Measurements from ENCODE around the gene ZNF532. TPM values are rescaled to one million over a fixed set of nuclear protein-coding genes. Genes with fewer than 3 reads are reported as not detected.
"Not testable (repeated sequence)": the region's sequence is repeated elsewhere in the genome, so short reads cannot be mapped to it uniquely, and the experiment has no call there.

ZNF532 gene
- total RNA-seq, 1 donor from 2014 or later: 0.79 TPM

DNA sequence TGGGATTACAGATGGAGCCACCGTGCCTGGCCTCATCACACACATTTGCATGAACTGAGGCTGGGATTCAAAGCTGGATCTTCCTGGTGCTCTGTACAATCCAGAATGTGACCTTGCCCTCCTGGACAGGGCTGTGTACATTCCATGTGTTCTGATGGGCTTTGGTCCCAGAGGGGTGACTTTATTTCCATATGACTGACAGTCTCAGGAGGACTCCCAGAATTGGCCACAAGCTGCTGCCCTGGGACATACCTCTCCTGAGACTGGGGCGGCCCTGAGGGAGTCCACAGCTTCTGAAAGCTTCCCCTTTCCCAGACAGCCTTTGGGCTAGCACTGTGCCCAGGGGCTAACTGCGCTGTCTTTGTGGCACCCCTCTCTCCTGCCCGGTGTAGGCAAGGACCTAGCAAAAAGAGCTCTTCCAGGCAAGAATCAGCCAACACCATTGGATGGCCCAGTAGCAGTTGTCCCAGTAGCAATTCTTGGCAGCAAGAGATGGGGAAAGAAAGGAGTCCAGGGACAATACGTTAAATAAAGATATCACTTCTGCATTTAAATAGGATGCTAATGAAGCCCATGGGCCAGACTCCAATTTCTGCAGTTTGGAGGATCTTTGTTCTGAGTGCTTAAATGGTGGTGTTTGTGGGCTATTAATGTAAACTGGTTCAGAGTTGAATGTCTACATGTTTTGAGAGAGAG is 26.4 kb upstream of the ZNF532 start:
- Mint-ChIP-seq H3K9me3 (no peaks in the 10 kb centered on the region), H3K4me1 (no peaks in the 10 kb centered on the region), H3K36me3 (ENCODE audit: low read depth) (no peaks in the 10 kb centered on the region), H3K4me3 (no peak overlapping the region), H3K27me3 (peaks cover 18% of the 10 kb centered on the region), H3K27ac (no peak overlapping the region)
- no peak for DNase-seq
- intact Hi-C loops (cut with micrococcal nuclease): no loop called here

DNA sequence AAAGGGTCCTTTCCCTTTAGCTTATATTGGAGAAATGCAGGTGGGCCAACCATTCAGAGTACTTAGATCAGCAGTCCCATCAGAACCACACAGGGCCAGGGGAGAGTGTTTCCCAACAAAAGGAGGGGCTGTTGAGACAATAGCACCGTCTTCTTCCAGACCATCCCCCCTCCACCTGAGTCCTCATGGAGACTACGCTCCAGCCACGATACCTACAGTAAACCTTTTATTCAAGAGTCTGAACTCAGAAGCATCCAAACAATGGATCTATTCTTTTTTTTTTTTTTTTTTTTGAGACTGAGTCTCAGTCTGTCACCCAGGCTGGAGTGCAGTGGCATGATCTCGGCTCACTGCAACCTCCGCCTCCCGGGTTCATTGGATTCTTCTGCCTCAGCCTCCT is 25.7 kb upstream of the ZNF532 start:
- intact Hi-C loops (cut with micrococcal nuclease): no loop called here
- no peaks in the 10 kb centered on the region for H3K4me1 Mint-ChIP-seq
- no peaks in the 10 kb centered on the region for H3K9me3 Mint-ChIP-seq
- H3K4me3 Mint-ChIP-seq: no peak overlapping the region
- peaks cover 21% of the 10 kb centered on the region for H3K27me3 Mint-ChIP-seq
- no peaks in the 10 kb centered on the region for H3K36me3 Mint-ChIP-seq (ENCODE audit: low read depth)
- H3K27ac Mint-ChIP-seq: no peak overlapping the region
- DNase-seq: no peak

DNA sequence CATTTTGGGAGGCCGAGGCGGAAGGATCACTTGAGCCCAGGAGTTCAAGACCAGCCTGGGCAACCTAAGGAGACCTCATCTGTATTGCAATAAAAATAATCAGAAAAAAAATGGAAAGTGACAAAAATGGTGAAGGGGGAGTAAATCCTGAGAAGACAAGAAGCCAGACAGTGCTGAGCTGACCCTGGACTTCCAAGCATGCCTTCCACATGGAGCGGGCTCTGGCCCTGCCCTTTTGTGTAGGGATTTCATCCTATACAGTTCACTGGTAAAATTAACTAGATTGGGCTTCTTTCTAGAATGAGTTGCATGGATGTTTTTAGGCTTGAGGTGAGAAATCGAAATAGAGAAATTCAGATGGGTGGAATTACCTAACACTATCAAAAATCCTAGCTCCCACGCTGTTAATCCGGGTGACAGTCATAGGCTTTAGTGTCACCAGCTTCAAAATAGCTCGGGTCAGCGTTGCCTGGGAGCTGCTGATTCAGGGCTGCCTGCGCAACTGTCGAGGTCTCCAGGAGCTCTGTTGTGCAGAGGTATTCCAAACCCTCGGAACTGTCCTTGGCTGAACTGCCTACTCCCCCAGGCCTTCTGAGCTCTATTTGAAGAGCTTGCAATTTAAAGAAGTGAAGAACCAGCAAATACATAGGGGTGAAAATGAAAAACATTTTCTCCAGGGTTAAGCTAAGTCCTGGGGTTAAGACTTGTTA is 21.5 kb upstream of the ZNF532 start:
- Mint-ChIP-seq H3K27me3 (peaks cover 46% of the 10 kb centered on the region), H3K4me3 (no peak overlapping the region), H3K36me3 (ENCODE audit: low read depth) (no peaks in the 10 kb centered on the region), H3K4me1 (no peaks in the 10 kb centered on the region), H3K27ac (no peak overlapping the region), H3K9me3 (no peaks in the 10 kb centered on the region)
- no peak for DNase-seq
- intact Hi-C loops (cut with micrococcal nuclease): no loop called here

DNA sequence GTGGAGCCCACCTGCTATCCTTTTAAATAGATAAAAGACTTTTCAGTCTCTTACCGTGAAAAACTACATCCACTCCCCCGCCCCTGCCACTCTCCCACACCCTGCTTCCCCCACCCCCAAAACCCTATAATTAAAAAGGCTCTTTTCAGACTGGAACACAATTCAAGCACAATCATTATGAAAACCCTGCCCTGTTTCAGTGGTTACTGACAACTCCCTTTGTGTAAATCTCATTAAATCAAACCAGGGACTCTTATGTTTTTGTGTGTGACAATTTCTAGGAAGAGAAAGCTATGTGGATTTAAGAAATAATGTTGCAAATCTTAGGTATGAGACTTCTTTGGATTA is 21.0 kb upstream of the ZNF532 start:
- H3K4me1 Mint-ChIP-seq: no peaks in the 10 kb centered on the region
- no peak overlapping the region for H3K27ac Mint-ChIP-seq
- H3K4me3 Mint-ChIP-seq: no peak overlapping the region
- DNase-seq: no peak
- peaks cover 2% of the 10 kb centered on the region for H3K36me3 Mint-ChIP-seq (ENCODE audit: low read depth)
- peaks cover 51% of the 10 kb centered on the region for H3K27me3 Mint-ChIP-seq
- no peaks in the 10 kb centered on the region for H3K9me3 Mint-ChIP-seq
- intact Hi-C loops (cut with micrococcal nuclease): no loop called here

DNA sequence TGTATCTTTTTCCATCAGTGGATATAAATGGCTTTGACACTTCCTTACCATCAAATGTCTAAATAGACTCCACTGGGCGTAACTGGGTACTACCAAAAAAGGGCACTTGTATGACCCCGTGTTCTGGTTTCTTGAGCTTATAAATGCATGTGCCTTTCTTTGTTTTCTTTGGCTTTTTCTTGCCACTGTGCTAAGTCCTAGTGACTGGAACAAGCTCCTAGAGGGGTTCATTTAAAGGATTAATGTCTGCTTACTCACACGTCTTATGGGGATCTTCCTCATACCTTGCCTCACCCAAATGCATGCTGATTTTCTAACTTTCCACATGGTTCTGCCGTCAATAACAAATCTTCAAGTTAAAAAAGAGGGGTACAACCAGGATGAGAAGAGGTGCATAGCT is 19.8 kb upstream of the ZNF532 start:
- intact Hi-C loops (cut with micrococcal nuclease): no loop called here

DNA sequence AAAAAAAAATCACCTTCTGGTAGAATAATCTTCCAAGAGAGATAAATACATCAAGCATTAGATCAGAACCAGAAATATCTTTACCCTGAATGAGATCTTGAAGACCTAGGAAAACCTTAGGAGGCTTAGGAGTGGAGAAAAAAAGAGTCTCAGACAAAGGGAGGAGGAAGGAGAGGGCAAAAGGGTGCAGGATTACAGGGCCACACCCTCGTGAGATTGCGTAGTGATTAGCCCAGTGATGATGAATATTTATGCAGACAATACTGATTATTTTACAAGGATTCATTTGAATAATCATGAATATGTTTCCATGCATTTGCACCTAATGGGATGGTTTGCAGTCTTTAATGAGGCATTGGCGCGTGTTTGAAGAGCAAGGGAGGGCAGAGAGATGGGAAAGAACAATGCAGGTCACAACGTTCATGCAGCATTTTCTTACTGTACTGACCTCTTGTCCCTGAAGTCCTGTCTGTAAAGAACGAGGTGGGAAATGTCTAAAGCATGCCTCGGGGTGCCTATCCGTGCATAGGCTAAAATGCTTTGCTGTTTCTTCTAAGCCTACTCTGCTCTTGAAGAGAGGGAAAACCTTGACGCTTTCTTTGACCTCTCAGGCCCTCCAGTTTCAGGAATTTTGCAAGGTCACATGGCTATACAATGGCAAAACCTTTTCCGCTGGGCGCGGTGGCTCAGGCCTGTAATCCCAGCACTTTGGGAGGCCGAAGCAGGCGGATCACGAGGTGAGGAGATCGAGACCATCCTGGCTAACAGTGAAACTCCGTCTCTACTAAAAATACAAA is 18.6 kb upstream of the ZNF532 start:
- H3K9me3 Mint-ChIP-seq: no peaks in the 10 kb centered on the region
- no peak for DNase-seq
- H3K36me3 Mint-ChIP-seq (ENCODE audit: low read depth): peaks cover 2% of the 10 kb centered on the region
- H3K27me3 Mint-ChIP-seq: peaks cover 53% of the 10 kb centered on the region
- intact Hi-C loops (cut with micrococcal nuclease): no loop called here
- no peaks in the 10 kb centered on the region for H3K4me1 Mint-ChIP-seq
- no peak overlapping the region for H3K27ac Mint-ChIP-seq
- H3K4me3 Mint-ChIP-seq: no peak overlapping the region

More for the DNA sequence above, 19.8 kb upstream of the ZNF532 start:
- H3K27me3 Mint-ChIP-seq: peaks cover 55% of the 10 kb centered on the region
- H3K9me3 Mint-ChIP-seq: no peaks in the 10 kb centered on the region
- no peak for DNase-seq
- H3K4me3 Mint-ChIP-seq: no peak overlapping the region
- H3K27ac Mint-ChIP-seq: no peak overlapping the region
- peaks cover 2% of the 10 kb centered on the region for H3K36me3 Mint-ChIP-seq (ENCODE audit: low read depth)
- no peaks in the 10 kb centered on the region for H3K4me1 Mint-ChIP-seq

DNA sequence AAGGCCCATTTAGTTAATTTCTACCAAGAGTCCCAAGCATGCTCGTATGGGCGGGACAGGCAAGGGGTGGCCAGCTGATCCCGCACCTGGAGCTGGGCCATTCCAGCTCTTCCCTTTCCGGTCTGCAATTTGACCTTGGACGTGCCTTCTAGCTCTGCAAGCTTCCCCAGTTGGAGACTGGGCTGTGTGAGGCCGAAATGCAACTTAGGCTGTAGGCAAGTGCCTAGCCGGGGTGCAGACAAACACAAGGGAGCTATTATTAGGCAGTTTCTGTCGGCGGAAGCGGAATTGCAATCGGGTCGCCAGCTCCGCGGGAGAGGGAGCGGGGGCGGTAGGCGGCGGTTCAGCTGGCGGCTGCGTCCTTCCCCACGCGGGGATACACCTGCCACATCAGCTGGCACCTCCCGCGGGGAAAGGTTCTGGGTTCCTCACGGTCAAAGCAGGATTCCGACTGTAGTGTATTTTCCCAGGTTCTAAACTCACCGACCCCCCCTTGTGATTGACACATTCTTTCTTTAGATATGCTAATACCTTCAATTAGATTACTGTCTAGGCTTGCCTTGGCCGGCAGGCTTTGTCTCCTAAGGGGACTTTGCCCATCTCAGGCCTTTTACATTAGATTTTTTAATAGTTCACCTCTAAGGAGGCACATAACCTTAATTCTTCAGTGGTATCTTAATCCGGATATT is 17.1 kb upstream of the ZNF532 start:
- peaks cover 2% of the 10 kb centered on the region for H3K36me3 Mint-ChIP-seq (ENCODE audit: low read depth)
- no peak overlapping the region for H3K27ac Mint-ChIP-seq
- H3K9me3 Mint-ChIP-seq: no peaks in the 10 kb centered on the region
- H3K27me3 Mint-ChIP-seq: peaks cover 51% of the 10 kb centered on the region
- no peak overlapping the region for H3K4me3 Mint-ChIP-seq
- DNase-seq: no peak
- H3K4me1 Mint-ChIP-seq: no peaks in the 10 kb centered on the region
- intact Hi-C loops (cut with micrococcal nuclease): no loop called here

DNA sequence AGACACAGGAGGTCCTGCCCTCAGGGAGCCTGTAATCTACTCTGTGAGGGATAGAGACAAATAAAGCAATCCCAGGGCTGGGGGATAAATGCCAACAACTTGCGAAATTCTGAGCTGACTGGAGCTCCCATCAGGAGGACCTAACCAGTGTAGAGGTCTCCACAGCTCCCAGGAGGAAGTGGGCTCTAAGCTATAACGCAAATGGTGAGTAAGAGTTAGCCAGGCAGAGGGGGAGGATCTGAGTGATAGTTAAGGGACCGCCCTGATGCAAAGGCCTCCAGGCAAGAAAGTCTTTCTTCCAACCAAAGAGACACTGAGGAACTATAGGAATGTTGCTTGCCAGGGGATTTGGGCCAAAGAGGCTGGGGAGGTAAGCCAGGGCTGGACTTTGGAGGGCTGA is 16.0 kb upstream of the ZNF532 start:
- Mint-ChIP-seq H3K27me3 (peaks cover 44% of the 10 kb centered on the region), H3K36me3 (ENCODE audit: low read depth) (peaks cover 2% of the 10 kb centered on the region), H3K4me1 (no peaks in the 10 kb centered on the region), H3K9me3 (no peaks in the 10 kb centered on the region), H3K27ac (no peak overlapping the region), H3K4me3 (no peak overlapping the region)
- intact Hi-C loops (cut with micrococcal nuclease): no loop called here
- no peak for DNase-seq

DNA sequence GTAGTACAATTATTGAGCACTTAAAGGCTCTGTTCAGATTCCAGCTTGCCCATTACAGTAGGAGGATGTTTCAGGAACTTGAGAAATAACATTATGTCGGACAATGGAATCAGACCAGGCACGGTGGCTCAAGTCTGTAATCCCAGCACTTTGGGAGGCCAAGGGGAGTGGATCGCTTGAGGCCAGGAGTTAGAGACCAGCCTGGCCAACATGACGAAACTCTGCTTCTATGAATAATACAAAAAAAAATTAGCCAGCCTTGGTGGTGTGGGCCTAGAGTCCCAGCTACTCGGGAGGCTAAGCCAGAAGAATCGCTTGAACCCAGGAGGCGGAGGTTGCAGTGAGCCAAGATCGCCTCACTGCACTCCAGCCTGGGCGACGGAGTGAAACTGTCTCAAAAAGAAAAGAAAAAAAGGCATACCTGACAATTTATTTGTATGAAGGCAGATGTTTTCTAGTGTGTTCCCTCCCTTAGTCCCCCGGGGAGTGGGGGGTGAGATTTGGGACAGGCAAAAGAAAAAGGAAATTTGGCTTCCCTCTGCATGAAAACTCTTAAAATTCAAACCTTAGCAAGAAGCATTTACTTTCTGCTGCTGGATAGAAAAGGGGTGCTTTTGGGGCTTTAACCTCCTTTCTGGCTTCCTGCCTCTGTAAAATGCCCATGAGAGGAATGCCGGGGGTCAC is 13.7 kb upstream of the ZNF532 start:
- H3K27me3 Mint-ChIP-seq: peaks cover 32% of the 10 kb centered on the region
- no peaks in the 10 kb centered on the region for H3K9me3 Mint-ChIP-seq
- H3K4me3 Mint-ChIP-seq: no peak overlapping the region
- peaks cover 2% of the 10 kb centered on the region for H3K36me3 Mint-ChIP-seq (ENCODE audit: low read depth)
- H3K27ac Mint-ChIP-seq: no peak overlapping the region
- no peak for DNase-seq
- intact Hi-C loops (cut with micrococcal nuclease): no loop called here
- H3K4me1 Mint-ChIP-seq: no peaks in the 10 kb centered on the region

DNA sequence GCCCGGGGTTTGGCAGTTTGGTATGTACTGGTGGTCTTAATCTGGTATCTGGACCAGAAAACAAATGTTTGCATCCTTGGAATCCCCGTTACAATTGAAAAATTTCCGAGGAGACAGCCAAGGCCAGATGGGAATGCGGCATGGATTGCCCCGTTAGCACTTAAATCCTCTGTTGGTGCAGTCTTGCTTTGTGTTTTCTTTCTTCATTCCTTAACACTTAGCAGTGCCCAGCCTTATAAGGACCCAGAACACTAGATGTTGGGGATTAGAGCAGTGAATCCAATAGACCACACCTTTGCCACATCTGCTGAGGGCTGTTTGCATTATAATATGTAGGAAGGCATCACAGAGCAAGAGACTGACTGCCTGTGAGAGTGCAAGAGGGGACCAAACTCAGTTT is 12.8 kb upstream of the ZNF532 start:
- DNase-seq: no peak
- no peak overlapping the region for H3K4me3 Mint-ChIP-seq
- H3K27me3 Mint-ChIP-seq: peaks cover 28% of the 10 kb centered on the region
- H3K27ac Mint-ChIP-seq: no peak overlapping the region
- intact Hi-C loops (cut with micrococcal nuclease): no loop called here
- no peaks in the 10 kb centered on the region for H3K4me1 Mint-ChIP-seq
- H3K9me3 Mint-ChIP-seq: no peaks in the 10 kb centered on the region
- peaks cover 2% of the 10 kb centered on the region for H3K36me3 Mint-ChIP-seq (ENCODE audit: low read depth)

DNA sequence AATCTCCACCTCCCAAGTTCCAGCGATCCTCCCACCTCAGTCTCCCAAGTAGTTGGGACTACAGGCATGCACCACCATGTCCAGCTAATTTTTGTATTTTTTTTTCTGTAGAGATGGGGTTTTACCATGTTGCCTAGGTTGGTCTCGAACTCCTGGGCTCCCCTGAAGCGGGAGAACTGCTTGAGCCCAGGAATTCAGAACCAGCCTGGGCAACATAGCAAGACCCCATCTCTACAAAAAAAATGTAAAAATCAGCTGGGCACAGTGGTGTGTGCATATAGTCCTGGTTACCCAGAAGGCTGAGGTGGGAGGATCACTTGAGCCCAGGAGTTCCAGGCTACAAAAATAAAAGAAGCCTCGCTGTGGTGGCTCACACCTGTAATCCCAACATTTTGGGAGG is 12.0 kb upstream of the ZNF532 start:
- Mint-ChIP-seq H3K9me3 (no peaks in the 10 kb centered on the region), H3K27me3 (peaks cover 20% of the 10 kb centered on the region), H3K36me3 (ENCODE audit: low read depth) (peaks cover 2% of the 10 kb centered on the region), H3K4me1 (no peaks in the 10 kb centered on the region), H3K4me3 (no peak overlapping the region), H3K27ac (no peak overlapping the region)
- no peak for DNase-seq
- intact Hi-C loops (cut with micrococcal nuclease): no loop called here

DNA sequence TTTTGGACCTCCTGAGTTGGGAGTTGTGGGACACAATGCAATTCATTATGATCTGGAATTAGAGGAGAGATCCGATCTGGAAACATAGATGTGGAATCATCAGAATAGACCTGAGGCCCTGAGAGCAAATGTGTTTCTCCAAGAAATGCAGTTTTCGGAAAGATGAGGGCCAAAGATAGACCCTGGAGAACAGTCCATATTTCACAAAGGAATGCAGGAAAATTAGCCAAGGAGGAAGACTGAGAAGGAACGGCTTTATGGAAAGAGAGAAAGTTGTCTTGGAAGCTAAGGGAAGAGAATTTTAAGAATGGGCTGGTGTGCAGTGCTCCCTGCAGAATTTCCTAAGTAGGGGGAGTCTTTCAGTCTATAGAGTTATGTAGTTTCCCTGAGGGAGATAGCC is 11.1 kb upstream of the ZNF532 start:
- H3K36me3 Mint-ChIP-seq (ENCODE audit: low read depth): no peaks in the 10 kb centered on the region
- intact Hi-C loops (cut with micrococcal nuclease): no loop called here

DNA sequence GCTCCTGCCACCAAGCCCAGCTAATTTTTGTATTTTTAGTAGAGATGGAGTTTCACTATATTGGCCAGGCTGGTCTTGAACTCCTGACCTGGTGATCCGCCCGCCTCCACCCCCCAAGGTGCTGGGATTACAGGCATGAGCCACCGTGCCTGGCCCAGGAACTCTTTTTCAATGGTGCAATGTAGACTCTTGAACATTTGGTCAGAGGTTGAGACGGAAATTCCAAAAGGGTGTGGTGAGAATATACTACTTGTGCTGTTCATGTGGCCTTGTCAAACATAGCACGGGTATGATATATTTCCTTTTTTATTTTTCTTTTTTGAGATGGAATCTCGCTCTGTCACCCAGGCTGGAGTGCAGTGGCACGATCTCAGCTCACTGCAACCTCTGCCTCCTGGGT is 9.2 kb upstream of the ZNF532 start:
- H3K27ac Mint-ChIP-seq; intact Hi-C loops (cut with micrococcal nuclease); H3K36me3 Mint-ChIP-seq (ENCODE audit: low read depth); H3K9me3 Mint-ChIP-seq; H3K4me3 Mint-ChIP-seq; DNase-seq; H3K4me1 Mint-ChIP-seq: not testable (repeated sequence)
- H3K27me3 Mint-ChIP-seq: peaks cover 28% of the 10 kb centered on the region

More for the DNA sequence above, 11.1 kb upstream of the ZNF532 start:
- Mint-ChIP-seq H3K4me1 (no peaks in the 10 kb centered on the region), H3K9me3 (no peaks in the 10 kb centered on the region), H3K27me3 (peaks cover 16% of the 10 kb centered on the region), H3K27ac (no peak overlapping the region), H3K4me3 (no peak overlapping the region)
- no peak for DNase-seq

All from activated CD4-positive, alpha-beta T cell treated with anti-CD3 and anti-CD28 coated beads, Interleukin-2, amount 10 ng/mL, durations not matched to agents 24 days and 14 days (primary cell).